HG03469 (cell line): ENCODE data around the gene C1orf56.
"Not testable (repeated sequence)": the region's sequence is repeated elsewhere in the genome, so short reads cannot be mapped to it uniquely, and the experiment has no call there.

Experiments used
- ATAC-seq: cut with Tn5 transposase; IDR thresholded peaks from one replicate; pipeline ENCODE4 v1.9.1; 2021; ENCODE audit warnings: mild to moderate bottlenecking, moderate library complexity, moderate number of reproducible peaks; ENCODE audit not compliant: unreplicated experiment

Gene C1orf56

DNA sequence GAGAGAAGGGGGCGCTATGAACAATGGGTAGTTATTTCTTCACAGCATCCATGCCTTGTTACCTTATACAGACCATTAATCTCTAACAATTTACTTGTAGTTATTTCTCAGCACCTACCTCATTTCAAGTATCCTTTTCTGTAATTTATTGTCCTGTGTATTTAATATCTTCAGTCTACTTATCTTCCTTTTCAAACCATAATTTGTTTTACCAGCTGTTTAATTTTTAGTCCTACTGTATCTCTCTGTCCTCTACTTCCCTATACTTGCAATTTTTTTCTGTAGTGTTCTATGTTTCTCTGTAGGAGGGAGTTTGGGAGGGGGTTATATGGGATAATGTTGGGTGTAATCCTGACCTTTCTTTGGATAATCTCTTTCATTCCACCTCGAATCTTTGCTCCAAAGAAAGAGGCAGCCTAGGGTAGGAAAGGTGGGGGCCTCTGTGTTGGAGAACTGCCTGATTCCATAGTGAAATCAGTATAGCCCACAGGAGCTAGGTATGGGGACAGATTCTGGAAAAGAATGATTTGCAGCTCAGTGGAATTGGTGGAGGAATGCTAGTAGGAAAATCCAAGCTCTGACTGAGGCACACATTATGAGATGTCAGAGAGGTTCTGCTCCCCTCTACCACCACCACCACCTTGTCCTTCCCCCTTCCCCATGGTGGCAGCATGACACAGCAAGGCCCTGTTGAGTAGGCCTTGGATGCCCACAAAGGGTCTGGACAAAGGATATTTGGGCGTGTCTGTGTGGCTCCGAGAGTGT lies 13.3 kb downstream of the C1orf56 start:
- no peak for ATAC-seq

DNA sequence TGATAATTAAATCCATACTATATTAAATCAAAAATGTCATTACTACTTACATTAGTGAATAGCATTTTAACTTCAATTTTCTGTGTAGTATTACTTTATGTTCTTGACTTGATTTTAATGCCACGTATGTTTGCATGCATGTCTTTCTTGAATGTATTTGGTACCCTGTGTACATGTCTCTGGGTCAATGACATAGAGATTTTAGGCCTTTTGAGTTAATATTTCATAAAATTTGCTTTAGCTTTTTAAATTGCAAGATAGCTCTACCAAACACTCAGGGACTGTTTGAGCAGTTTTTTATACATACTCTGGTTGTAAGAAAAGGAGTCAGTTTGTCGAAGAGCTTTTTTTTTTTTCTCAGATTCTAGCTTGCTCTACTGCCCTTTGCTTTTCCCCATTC lies 14.2 kb downstream of the C1orf56 start:
- no peak for ATAC-seq

DNA sequence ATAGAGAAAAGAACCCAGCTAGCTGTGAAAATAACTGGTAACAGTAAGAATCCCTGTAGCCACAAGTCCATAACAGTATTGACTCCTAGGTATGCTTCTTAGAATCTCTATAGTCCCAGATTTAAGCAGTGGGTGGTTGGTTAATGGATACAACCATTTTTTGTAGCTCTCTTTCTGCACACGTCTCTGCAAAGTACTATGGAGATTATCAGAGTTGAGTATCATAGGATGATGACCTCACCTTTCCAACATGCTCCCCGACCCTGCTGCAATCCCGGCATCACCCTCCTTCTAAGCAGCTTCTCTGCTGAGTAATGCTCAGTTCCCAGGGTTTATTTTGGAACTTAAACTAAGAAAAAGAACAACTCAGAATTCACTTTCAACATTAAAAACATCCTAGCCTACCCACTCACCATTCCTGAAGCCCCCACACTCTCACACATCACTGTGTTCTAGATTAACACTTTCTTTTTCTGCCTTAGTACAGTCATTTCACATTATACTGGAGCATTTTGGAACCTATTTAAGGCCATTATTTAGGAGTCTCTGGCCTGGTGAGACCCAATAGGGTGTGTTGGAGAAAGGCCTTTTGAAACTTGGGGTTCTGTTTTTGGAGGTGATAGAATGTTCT lies 15.3 kb downstream of the C1orf56 start:
- no peak for ATAC-seq

DNA sequence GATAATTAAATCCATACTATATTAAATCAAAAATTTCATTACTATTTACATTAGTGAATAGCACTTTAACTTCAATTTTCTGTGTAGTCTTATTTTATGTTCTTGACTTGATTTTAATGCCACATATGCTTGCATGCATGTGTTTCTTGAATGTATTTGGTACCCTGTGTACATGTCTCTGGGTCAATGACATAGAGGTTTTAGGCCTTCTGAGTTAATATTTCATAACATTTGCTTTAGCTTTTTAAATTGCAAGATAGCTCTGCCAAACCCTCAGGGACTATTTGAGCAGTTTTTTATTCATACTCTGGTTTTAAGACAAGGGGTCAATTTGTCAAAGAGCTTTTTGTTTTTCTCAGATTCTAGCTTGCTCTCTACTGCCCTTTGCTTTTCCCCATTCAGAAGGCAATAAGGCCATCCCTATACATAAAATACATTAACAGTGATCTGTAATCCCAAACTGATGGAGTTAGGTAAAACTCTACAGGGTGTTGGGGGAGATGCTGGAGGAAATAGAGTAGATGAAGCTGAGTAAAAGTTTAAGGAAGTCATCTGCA lies 17.6 kb downstream of the C1orf56 start:
- ATAC-seq: no peak

DNA sequence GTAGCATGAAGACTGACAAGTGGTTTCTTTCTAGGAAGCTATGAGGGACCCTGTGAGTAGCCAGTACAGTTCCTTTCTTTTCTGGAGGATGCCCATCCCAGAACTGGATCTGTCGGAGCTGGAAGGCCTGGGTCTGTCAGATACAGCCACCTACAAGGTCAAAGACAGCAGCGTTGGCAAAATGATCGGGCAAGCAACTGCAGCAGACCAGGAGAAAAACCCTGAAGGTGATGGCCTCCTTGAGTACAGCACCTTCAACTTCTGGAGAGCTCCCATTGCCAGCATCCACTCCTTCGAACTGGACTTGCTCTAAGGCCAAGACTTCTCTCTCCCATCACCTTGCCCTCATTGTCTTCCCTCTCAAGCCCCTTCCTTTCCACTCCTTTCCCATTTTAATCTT lies 19.6 kb downstream of the C1orf56 start:
- no peak for ATAC-seq

DNA sequence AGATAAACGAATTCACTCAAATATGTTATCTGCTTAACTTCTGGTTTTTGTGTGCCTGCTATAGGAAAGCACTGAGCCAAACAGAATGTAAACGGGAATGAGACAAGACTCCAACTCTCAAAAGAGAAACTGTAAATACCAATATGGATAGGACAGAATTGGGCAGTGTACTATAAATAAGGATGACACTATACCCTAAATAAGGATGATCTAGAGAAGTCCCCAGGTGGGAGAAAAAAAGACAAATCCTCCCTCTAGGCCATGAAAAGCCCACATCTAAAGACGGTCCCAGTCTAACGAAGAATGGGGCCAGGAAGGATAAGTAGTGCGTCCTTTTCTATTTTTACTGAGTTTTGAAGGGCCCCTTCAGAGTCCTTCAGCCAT lies 21.5 kb downstream of the C1orf56 start:
- no peak for ATAC-seq

DNA sequence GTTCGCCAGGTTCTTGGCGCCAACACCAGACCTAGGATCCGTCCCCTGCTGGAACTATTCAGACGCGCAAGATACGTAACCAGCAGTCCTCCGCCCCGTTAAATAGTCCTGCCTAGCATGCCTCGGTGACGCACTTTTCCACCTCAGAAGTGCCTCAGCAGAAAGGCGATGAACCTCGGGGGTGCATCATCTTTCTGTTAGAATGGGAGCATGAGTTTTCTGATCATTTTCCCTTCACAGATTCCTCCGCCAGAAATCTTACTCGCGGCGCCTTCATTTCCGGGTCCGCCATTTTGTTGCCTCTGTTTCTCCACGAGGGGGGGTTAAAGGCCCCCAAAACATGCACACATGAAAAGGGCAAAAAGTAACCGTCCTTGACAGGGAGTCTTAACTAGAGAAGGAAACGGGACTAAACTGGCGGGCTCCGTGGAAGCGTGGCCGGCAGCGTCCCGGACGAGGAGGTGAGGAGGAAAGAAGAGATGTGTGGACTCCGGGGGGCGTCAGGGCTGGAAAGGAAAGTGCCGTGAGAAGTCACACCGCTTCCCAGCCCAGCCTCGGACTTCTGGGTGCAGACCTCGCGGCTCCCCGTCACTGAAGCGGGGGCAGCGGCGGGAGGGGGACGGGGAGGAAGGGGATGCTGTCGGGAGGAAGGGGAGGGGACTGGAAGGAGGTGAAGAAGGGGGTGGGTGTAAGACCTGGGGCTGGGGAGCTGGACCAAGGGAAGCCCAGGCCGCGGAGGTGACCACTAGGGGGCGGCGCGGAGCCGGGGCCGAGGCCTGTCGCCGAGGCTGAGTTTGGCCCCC lies 23.1 kb downstream of the C1orf56 start, which contains the start of gene GABPB2:
Gene GABPB2, plus strand, starts transcription at position 288 of the 803 bp plus-strand sequence. CDS start 17,429 bp downstream, outside the sequence.
- no peak for ATAC-seq

DNA sequence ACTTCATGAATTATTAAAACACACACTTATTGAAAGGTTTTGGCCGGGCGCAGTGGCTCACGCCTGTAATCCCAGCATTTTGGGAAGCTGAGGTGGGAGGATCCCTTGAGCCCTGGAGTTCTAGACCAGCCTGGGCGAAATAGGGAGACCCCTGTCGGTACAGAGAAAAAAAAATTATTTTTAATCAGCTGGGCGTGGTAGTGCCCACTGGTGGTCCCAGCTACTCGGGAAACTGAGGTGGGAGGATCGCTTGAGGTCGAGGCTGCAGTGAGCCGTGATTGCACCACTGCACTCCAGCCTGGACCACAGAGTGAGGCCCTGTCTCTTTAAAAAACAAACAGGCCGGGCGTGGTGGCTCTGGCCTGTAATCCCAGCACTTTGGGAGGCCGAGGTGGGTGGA lies 24.7 kb downstream of the C1orf56 start:
- ATAC-seq: no peak

DNA sequence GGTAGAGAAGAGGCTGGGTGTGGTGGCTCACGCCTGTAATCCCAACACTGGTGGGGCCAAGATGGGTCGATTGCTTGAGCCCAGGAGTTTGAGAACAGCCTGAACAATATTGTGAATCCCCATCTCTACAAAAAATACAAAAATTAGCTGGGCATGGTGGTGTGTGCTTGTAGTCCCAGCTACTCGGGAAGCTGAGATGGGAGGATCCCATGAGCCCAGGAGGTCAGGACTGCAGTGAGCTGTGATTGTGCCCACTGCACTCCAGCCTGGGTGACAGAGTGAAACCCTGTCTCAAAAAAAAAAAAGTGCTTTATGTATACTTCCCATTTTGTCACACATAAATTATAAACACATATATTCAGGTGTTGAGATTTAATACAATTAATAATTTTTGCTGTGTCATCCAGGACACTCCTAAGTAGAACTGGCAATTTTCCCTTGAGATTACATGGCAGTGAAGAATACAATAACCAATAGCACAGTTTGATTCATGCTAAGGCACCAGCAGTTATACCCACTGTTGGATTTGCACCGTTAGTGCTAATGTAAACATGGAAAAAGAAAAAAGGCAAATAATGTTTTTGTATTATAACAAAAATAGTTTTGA lies 38.5 kb downstream of the C1orf56 start:
- no peak for ATAC-seq

DNA sequence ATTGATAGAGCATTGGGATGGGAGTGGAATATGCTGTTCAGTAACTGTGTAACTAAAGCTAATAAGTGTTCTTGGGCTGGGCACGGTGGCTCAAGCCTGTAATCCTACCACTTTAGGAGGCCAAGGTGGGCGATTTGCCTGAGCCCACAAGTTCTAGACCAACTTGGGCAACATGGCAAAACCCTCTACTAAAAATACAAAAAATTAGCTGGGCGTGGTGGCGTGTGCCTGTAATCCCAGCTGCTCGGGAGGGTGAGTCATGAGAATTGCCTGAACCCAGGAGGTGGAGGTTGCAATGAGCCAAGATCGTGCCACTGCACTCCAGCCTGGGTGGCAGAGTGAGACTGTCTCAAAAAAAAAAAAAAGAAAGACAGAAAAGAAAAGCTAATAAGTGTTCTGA lies 49.9 kb downstream of the C1orf56 start:
- not testable (repeated sequence) for ATAC-seq

DNA sequence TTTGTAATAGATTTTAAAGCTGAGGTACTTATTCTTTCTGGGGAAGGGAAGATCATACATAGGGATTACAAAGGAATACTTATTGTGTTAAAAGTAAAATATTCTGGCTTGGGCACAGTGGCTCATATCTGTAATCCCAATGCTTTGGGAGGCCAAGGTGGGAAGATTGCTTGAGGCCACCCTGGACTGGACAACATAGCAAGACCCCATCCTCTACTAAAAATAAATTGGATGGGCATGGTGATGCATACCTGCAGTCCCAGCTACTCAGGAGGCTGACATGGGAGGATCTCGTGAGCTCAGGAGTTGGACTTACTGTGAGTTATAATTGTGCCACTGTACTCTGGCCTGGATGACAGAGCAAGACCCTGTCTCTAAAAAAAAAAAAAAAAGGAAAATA lies 50.6 kb downstream of the C1orf56 start:
- no peak for ATAC-seq
